HCT116 (cell line): Measurements from ENCODE around the gene C2CD2. TPM values are rescaled to one million over a fixed set of nuclear protein-coding genes. Genes with fewer than 3 reads are reported as not detected.

Experiments
- ATAC-seq: fragments of 200-7000 bp; cut with Tn5 transposase; 2 replicates; pipeline ENCODE4 v1.9.1; 2020; ENCODE audit warnings: mild to moderate bottlenecking, moderate library complexity
- BruUV-seq: library from RNA; stranded (reverse); fragments of 400-500 nt; replicated peaks from 2 replicates; lab custom pipeline; 2021; lab: Mats Ljungman, UMichigan
- CTCF ChIA-PET: fragments of 300-600 bp; sonication (Branson Sonifier 250); formaldehyde crosslinking; loops from one replicate; lab custom pipeline; 2021; ENCODE audit warnings: antibody characterized with exemption; lab: Charles Lee
- POLR2A ChIA-PET: fragments of 300-600, 350-600 bp; sonication (Branson Sonifier 250); formaldehyde crosslinking; loops from one replicate; lab custom pipeline; 2021; ENCODE audit warnings: antibody characterized with exemption; lab: Charles Lee
- RAD21 ChIA-PET, 2 experiments: fragments of 300-600 bp; sonication (Branson Sonifier 250); formaldehyde crosslinking; loops; one replicate each; lab custom pipeline; 2023; ENCODE audit warnings: low total read pairs in 2 of 2; ENCODE audit not compliant: uncharacterized antibody in 2 of 2, unreplicated experiment in 2 of 2, low non-redundant PET in 1 of 2; lab: Charles Lee
- DNase-seq: peaks from one replicate; pipeline ENCODE4 v3.0.0-alpha.2; 2010; ENCODE audit warnings: low read depth, low spot score
- H2AFZ ChIP-seq: fragments of 200-600 bp; shearing (Covaris generic), sonication (generic); 2 replicates; pipeline ENCODE4 v1.6.1; 2017; ENCODE audit warnings: low read depth, mixed run types, mixed read lengths, antibody characterized with exemption, low read length; ENCODE audit not compliant: poor library complexity, severe bottlenecking
- H3K27ac ChIP-seq: 2 replicates; pipeline ENCODE4 v1.5.1; 2012; ENCODE audit warnings: low read depth, low read length
- H3K27me3 ChIP-seq: fragments of 200-600 bp; sonication (generic); 2 replicates; pipeline ENCODE4 v1.6.1; 2016; ENCODE audit warnings: mixed run types, low read length, mixed read lengths; ENCODE audit not compliant: insufficient read depth
- H3K36me3 ChIP-seq, 2 experiments: fragments of 200-500 bp in 1 of 2; fragments of 200-600 bp in 1 of 2; sonication (Bioruptor generic) in 1 of 2; sonication (generic) in 1 of 2; 2 replicates each; pipeline versions ENCODE4 v1.5.1 to v1.6.1; 2014 to 2016; ENCODE audit warnings: low read length in 2 of 2, inconsistent platforms in 1 of 2, mixed read lengths in 1 of 2, mixed run types in 1 of 2; ENCODE audit not compliant: insufficient read depth in 2 of 2, control insufficient read depth in 1 of 2
- H3K4me1 ChIP-seq, 2 experiments: fragments of 200-600 bp in 1 of 2; sonication (generic) in 1 of 2; 2 replicates each; pipeline versions ENCODE4 v1.5.1 to v1.6.1; 2012 to 2017; ENCODE audit warnings: low read length in 2 of 2, inconsistent platforms in 1 of 2, mild to moderate bottlenecking in 1 of 2, mixed read lengths in 1 of 2, mixed run types in 1 of 2, moderate library complexity in 1 of 2; ENCODE audit not compliant: insufficient read depth in 2 of 2, control insufficient read depth in 1 of 2
- H3K4me2 ChIP-seq: fragments of 200-600 bp; sonication (generic); 2 replicates; pipeline ENCODE4 v1.6.1; 2017; ENCODE audit warnings: mixed run types, low read length, mixed read lengths
- H3K4me3 ChIP-seq, 2 experiments: fragments of 200-600 bp in 1 of 2; sonication (generic) in 1 of 2; replicated peaks in 1 of 2; 2 replicates each; pipeline ENCODE4 v1.5.1; 2011 to 2016; ENCODE audit warnings: low read length in 2 of 2, control low read depth in 1 of 2, low read depth in 1 of 2, mild to moderate bottlenecking in 1 of 2, mixed read lengths in 1 of 2, mixed run types in 1 of 2
- H3K79me2 ChIP-seq: fragments of 200-600 bp; sonication (generic); 2 replicates; pipeline ENCODE4 v1.6.1; 2017; ENCODE audit warnings: mild to moderate bottlenecking, mixed run types, low read length, moderate library complexity, mixed read lengths; ENCODE audit not compliant: insufficient read depth
- H3K9ac ChIP-seq: fragments of 200-600 bp; sonication (generic); 2 replicates; pipeline ENCODE4 v1.6.1; 2016; ENCODE audit warnings: low read length, mixed read lengths
- H3K9me2 ChIP-seq: fragments of 200-600 bp; sonication (generic), shearing (Covaris generic); 2 replicates; pipeline ENCODE4 v1.6.1; 2017; ENCODE audit warnings: mixed run types, mild to moderate bottlenecking, moderate library complexity; ENCODE audit not compliant: insufficient read depth
- H3K9me3 ChIP-seq, 2 experiments: fragments of 200-500 bp in 1 of 2; fragments of 200-600 bp in 1 of 2; sonication (Bioruptor generic) in 1 of 2; sonication (generic) in 1 of 2; 2 replicates each; pipeline ENCODE4 v1.6.1; 2014 to 2017; ENCODE audit warnings: low read length in 2 of 2, mixed read lengths in 2 of 2, inconsistent platforms in 1 of 2, low read depth in 1 of 2, mild to moderate bottlenecking in 1 of 2, mixed run types in 1 of 2, moderate library complexity in 1 of 2; ENCODE audit not compliant: control insufficient read depth in 1 of 2, insufficient read depth in 1 of 2
- H4K20me1 ChIP-seq: fragments of 200-600 bp; sonication (generic), shearing (Covaris generic); 2 replicates; pipeline ENCODE4 v1.6.1; 2017; ENCODE audit warnings: mixed run types, mild to moderate bottlenecking, moderate library complexity; ENCODE audit not compliant: insufficient read depth
- ATF3 ChIP-seq: IDR thresholded peaks from 2 replicates; pipeline ENCODE4 v1.6.1; 2012
- CBX3 ChIP-seq: IDR thresholded peaks from 2 replicates; pipeline ENCODE4 v1.6.1; 2012; ENCODE audit warnings: low read depth
- CEBPB ChIP-seq: IDR thresholded peaks from 2 replicates; pipeline ENCODE4 v1.6.1; 2012; ENCODE audit warnings: low read depth
- CTCF ChIP-seq, 3 experiments: fragments of 200-600 bp in 1 of 3; sonication (generic) in 1 of 3; IDR thresholded peaks in 2 of 3; conservative IDR thresholded peaks in 1 of 3; 2 replicates each; pipeline ENCODE4 v1.5.1; 2012 to 2017; ENCODE audit warnings: low read depth in 2 of 3, low read length in 2 of 3, antibody characterized with exemption in 1 of 3, borderline replicate concordance in 1 of 3, control low read depth in 1 of 3, mild to moderate bottlenecking in 1 of 3, mixed read lengths in 1 of 3, mixed run types in 1 of 3, moderate library complexity in 1 of 3; ENCODE audit not compliant: insufficient read depth in 1 of 3
- EGR1 ChIP-seq: IDR thresholded peaks from 2 replicates; pipeline ENCODE4 v1.6.1; 2012; ENCODE audit warnings: low read depth
- FOSL1 ChIP-seq: IDR thresholded peaks from 2 replicates; pipeline ENCODE4 v1.6.1; 2012; ENCODE audit warnings: low read depth
- JUND ChIP-seq: IDR thresholded peaks from 2 replicates; pipeline ENCODE4 v1.6.1; 2012
- MAX ChIP-seq: IDR thresholded peaks from 2 replicates; pipeline ENCODE4 v1.6.1; 2012
- POLR2A ChIP-seq: IDR thresholded peaks from 2 replicates; pipeline ENCODE4 v1.7.0; 2011; ENCODE audit warnings: borderline replicate concordance; ENCODE audit not compliant: insufficient read depth, insufficient read length; ENCODE audit errors: extremely low read depth
- RAD21 ChIP-seq: IDR thresholded peaks from 2 replicates; pipeline ENCODE4 v1.6.1; 2012; ENCODE audit warnings: low read depth, mild to moderate bottlenecking
- REST ChIP-seq: IDR thresholded peaks from 2 replicates; pipeline ENCODE4 v1.6.1; 2012; ENCODE audit warnings: low read depth
- SIN3A ChIP-seq: IDR thresholded peaks from 2 replicates; pipeline ENCODE4 v1.6.1; 2012; ENCODE audit warnings: low read depth
- SP1 ChIP-seq: IDR thresholded peaks from 2 replicates; pipeline ENCODE4 v1.6.1; 2012; ENCODE audit warnings: low read depth
- SRF ChIP-seq: IDR thresholded peaks from 2 replicates; pipeline ENCODE4 v1.6.1; 2012; ENCODE audit warnings: low read depth
- YY1 ChIP-seq: IDR thresholded peaks from 2 replicates; pipeline ENCODE4 v1.6.1; 2011; ENCODE audit warnings: low read length, low read depth, moderate library complexity, mild to moderate bottlenecking; ENCODE audit not compliant: insufficient replicate concordance; ENCODE audit errors: extremely low read depth
- ZBTB33 ChIP-seq: IDR thresholded peaks from 2 replicates; pipeline ENCODE4 v1.6.1; 2011; ENCODE audit warnings: mild to moderate bottlenecking, low read length, moderate library complexity; ENCODE audit not compliant: insufficient replicate concordance; ENCODE audit errors: extremely low read depth
- intact Hi-C: fragments of 100-400 bp; cut with micrococcal nuclease; formaldehyde crosslinking; loops from 2 replicates; pipeline ENCODE4 v1.10.0; 2022
- total RNA-seq: library from RNA; stranded (reverse); gene quantifications from one replicate; pipeline ENCODE4 v1.2.1, GENCODE V29; 2021; ENCODE audit not compliant: unreplicated experiment

The C2CD2 gene
- total RNA-seq, 1 experiment from 2014 or later = 22.0 TPM

DNA sequence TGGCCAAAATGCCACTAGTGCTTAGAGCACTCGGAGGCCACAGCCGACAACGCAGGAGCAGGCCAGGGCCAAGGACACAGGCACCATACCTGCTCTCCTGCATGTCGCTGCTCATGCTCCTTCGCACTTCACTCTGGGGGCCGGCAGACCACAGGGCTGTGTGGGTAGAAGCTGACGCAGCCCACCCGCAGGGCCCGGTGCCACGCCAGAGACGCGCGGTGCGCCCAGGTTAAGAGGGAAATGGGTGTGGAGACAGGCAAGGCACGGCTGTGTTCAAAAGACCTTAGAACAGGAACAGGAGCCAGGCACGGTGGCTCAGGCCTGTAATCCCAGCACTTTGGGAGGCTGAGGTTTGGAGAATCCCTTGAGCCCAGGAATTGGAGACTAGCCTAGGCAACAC lies 61.1 kb downstream of the C2CD2 start:
- Histone ChIP-seq H4K20me1 (no peaks in the 10 kb centered on the region), H3K79me2 (no peaks in the 10 kb centered on the region), H3K4me3 (no peak overlapping the region), H3K9ac (no peak overlapping the region), H3K27ac (no peak overlapping the region), H3K27me3 (no peaks in the 10 kb centered on the region), H3K9me3 (no peaks in the 10 kb centered on the region), H3K4me1 (peaks cover 0 to 6% of the 10 kb centered on the region in 2 experiments; a peak in 1 of 4 replicates), H3K9me2 (no peaks in the 10 kb centered on the region), H3K4me2 (no peak overlapping the region), H2AFZ (no peak overlapping the region), H3K36me3 (peaks cover 0 to 5% of the 10 kb centered on the region in 2 experiments; a peak in 2 of 4 replicates)
- ChIA-PET POLR2A (no interaction called here), RAD21 (no interaction called here), CTCF (no interaction called here)
- intact Hi-C loops = no loop called here
- TF ChIP-seq RAD21 (no peak), CEBPB (no peak), FOSL1 (no peak), MAX (no peak), JUND (no peak), SRF (no peak), ATF3 (no peak), CBX3 (no peak), POLR2A (no peak), ZBTB33 (no peak), EGR1 (no peak), REST (no peak), YY1 (no peak), SIN3A (no peak), SP1 (no peak), CTCF (IDR thresholded peaks at IDR 0.05 in 2 of 3, conservative IDR thresholded peaks at IDR 0.05 in 1 of 3; ENCODE audit: borderline replicate concordance in 1 of 3, insufficient read depth in 1 of 3, low read depth in 2 of 3, low read length in 2 of 3) (no peak)
- no peak for DNase-seq
- no peak for ATAC-seq
- no TSS peak for BruUV-seq
